Naive thymus-derived CD8-positive, alpha-beta T cell (primary cell): ENCODE measurements around the gene DGUOK. TPM values are rescaled to one million over a fixed set of nuclear protein-coding genes. Genes with fewer than 3 reads are reported as not detected.
"Not testable (repeated sequence)": the region's sequence is repeated elsewhere in the genome, so short reads cannot be mapped to it uniquely, and the experiment has no call there.

Experiments used
- ATAC-seq, 2 donors: fragments of 150-1000 bp; cut with Tn5 transposase in 1 of 2; sonication (Bioruptor Pico), chemical (Tn5 transposase) in 1 of 2; 1 replicate in 1 of 2; 2 replicates in 1 of 2; pipeline ENCODE4 v1.10.0; 2021; ENCODE audit warnings: mild to moderate bottlenecking in 2 of 2, moderate library complexity in 2 of 2
- POLR2A ChIA-PET: fragments of 350-600 bp; sonication (Branson Sonifier 250); formaldehyde crosslinking; loops from one replicate; lab custom pipeline; 2021; ENCODE audit warnings: antibody characterized with exemption; lab: Charles Lee
- DNase-seq, 10 donors: peaks; one replicate each; pipeline versions ENCODE4 v3.0.0 to v3.0.0-alpha.2; 2020 to 2022
- H3K27ac Mint-ChIP-seq, 10 donors: one replicate each; pipeline ENCODE4 v1.8.0; 2020 to 2022; ENCODE audit warnings: mild to moderate bottlenecking in 10 of 10, mixed read lengths in 10 of 10, moderate library complexity in 4 of 10, inconsistent platforms in 1 of 10
- H3K27me3 Mint-ChIP-seq, 5 donors: one replicate each; pipeline ENCODE4 v1.8.0; 2021 to 2022; ENCODE audit warnings: mixed read lengths in 5 of 5
- H3K36me3 Mint-ChIP-seq, 3 donors: one replicate each; pipeline ENCODE4 v1.8.0; 2020 to 2022; ENCODE audit warnings: mixed read lengths in 3 of 3, mild to moderate bottlenecking in 2 of 3, inconsistent platforms in 1 of 3
- H3K4me1 Mint-ChIP-seq, 4 donors: one replicate each; pipeline ENCODE4 v1.8.0; 2021 to 2022; ENCODE audit warnings: mixed read lengths in 4 of 4
- H3K4me3 Mint-ChIP-seq, 10 donors: one replicate each; pipeline ENCODE4 v1.8.0; 2020 to 2022; ENCODE audit warnings: mild to moderate bottlenecking in 10 of 10, mixed read lengths in 10 of 10, moderate library complexity in 6 of 10, inconsistent platforms in 1 of 10
- H3K9me3 Mint-ChIP-seq, 9 donors: one replicate each; pipeline ENCODE4 v1.8.0; 2020 to 2022; ENCODE audit warnings: mixed read lengths in 9 of 9, mild to moderate bottlenecking in 3 of 9, inconsistent platforms in 1 of 9, moderate library complexity in 1 of 9
- polyA plus RNA-seq, 3 donors: library from polyadenylated mRNA; unstranded; fragments of 300-500 nt; fragmentation: Illumina TruSeq; gene quantifications; one replicate each; pipeline ENCODE4 v1.2.3, GENCODE V29; 2021
- total RNA-seq, 8 experiments: library from RNA in 2 of 8; stranded (reverse) in 2 of 8; gene quantifications; one replicate each; pipeline ENCODE4 v1.2.3 and lab custom pipeline; 2021 to 2026

The DGUOK gene
- total and polyA plus RNA-seq, 5 experiments from 2014 or later: 70.3 to 219 (median 207) TPM

- POLR2A ChIA-PET: interaction anchor here (0.6 to 1.2 kb wide), 2 partner anchors 14 to 18 kb away, joined by 3 read pairs; no protein-coding TSS in a partner anchor
- Mint-ChIP-seq H3K4me3 (peak overlapping the region in 9 of 10 donors; percentile 5 to 78 (median 24)), H3K27ac (peak overlapping the region; percentile 1 to 89 (median 51)), H3K4me1 (peaks cover 39 to 85% (median 81%) of the 10 kb centered on the region in 4 donors), H3K27me3 (no peaks in the 10 kb centered on the region), H3K36me3 (peaks cover 0 to 67% (median 4%) of the 10 kb centered on the region in 3 donors), H3K9me3 (no peaks in the 10 kb centered on the region)
- DNase-seq: no peak
- ATAC-seq: peak in 1 of 2 donors; percentile 35
Measured at GRCh38 chr2:73931531-73932500, 5.1 kb downstream of the DGUOK start.

- Mint-ChIP-seq H3K36me3 (peaks cover 0 to 73% (median 4%) of the 10 kb centered on the region in 3 donors), H3K27me3 (no peaks in the 10 kb centered on the region)
- POLR2A ChIA-PET: interaction anchor here (1.1 to 1.4 kb wide), 3 partner anchors 37 to 74 kb away, joined by 3 read pairs; no protein-coding TSS in a partner anchor
Measured at GRCh38 chr2:73933194-73933593, 6.5 kb downstream of the DGUOK start.

GRCh38 chr2:73935641-73936040 is 9.0 kb downstream of the DGUOK start:
- no peak for ATAC-seq
- Mint-ChIP-seq H3K36me3 (peaks cover 0 to 70% (median 6%) of the 10 kb centered on the region in 3 donors), H3K4me3 (no peak overlapping the region), H3K4me1 (peaks cover 39 to 92% (median 86%) of the 10 kb centered on the region in 4 donors), H3K9me3 (no peaks in the 10 kb centered on the region), H3K27me3 (no peaks in the 10 kb centered on the region), H3K27ac (peak overlapping the region in 3 of 10 donors; percentile 13 to 88 (median 71))
- no peak for DNase-seq
- POLR2A ChIA-PET: no interaction called here

More at GRCh38 chr2:73933194-73933593, 6.5 kb downstream of the DGUOK start:
- Mint-ChIP-seq H3K27ac (peak overlapping the region in 8 of 10 donors; percentile 8 to 83 (median 47)), H3K4me3 (peak overlapping the region in 1 of 10 donors; percentile 34), H3K9me3 (no peaks in the 10 kb centered on the region), H3K4me1 (peaks cover 48 to 93% (median 86%) of the 10 kb centered on the region in 4 donors)
- no peak for DNase-seq
- ATAC-seq: no peak

- Mint-ChIP-seq H3K27me3 (no peaks in the 10 kb centered on the region), H3K9me3 (no peaks in the 10 kb centered on the region), H3K36me3 (peaks cover 0 to 68% (median 6%) of the 10 kb centered on the region in 3 donors), H3K4me3 (peak overlapping the region in 2 of 10 donors; percentile 10 to 15), H3K27ac (peak overlapping the region in 8 of 10 donors; percentile 17 to 77 (median 54)), H3K4me1 (peaks cover 32 to 85% (median 83%) of the 10 kb centered on the region in 4 donors)
- DNase-seq (no peak), ATAC-seq (no peak)
- POLR2A ChIA-PET: interaction anchor here (0.6 to 1.0 kb wide), 5 partner anchors 10 to 530 kb away, joined by 3 to 6 read pairs (median 3); no protein-coding TSS in a partner anchor
Measured at GRCh38 chr2:73937103-73937885, 10.6 kb downstream of the DGUOK start.

- ATAC-seq: no peak
- H3K4me1 Mint-ChIP-seq: peaks cover 31 to 83% (median 82%) of the 10 kb centered on the region in 4 donors
- H3K27ac Mint-ChIP-seq: peak overlapping the region in 6 of 10 donors; percentile 25 to 61 (median 46)
- H3K27me3 Mint-ChIP-seq: no peaks in the 10 kb centered on the region
- no peaks in the 10 kb centered on the region for H3K9me3 Mint-ChIP-seq
- POLR2A ChIA-PET: interaction anchor here (0.8 to 1.0 kb wide), 2 partner anchors 13 to 101 kb away, joined by 3 to 4 read pairs; no protein-coding TSS in a partner anchor
- H3K4me3 Mint-ChIP-seq: no peak overlapping the region
- no peak for DNase-seq
- H3K36me3 Mint-ChIP-seq: peaks cover 0 to 67% (median 6%) of the 10 kb centered on the region in 3 donors
Measured at GRCh38 chr2:73937899-73938298, 11.2 kb downstream of the DGUOK start.

- DNase-seq: peak in 3 of 10 donors; percentile 12 to 45 (median 33)
- H3K9me3 Mint-ChIP-seq: no peaks in the 10 kb centered on the region
- no peaks in the 10 kb centered on the region for H3K27me3 Mint-ChIP-seq
- ATAC-seq: peak; percentile 60 to 76
- POLR2A ChIA-PET: interaction anchor here (0.5 to 1.5 kb wide), 8 partner anchors 12 to 181 kb away, joined by 3 to 5 read pairs (median 4); partner anchors contain the start of genes DGUOK and TET3
- peaks cover 0 to 65% (median 2%) of the 10 kb centered on the region in 3 donors for H3K36me3 Mint-ChIP-seq
- H3K4me3 Mint-ChIP-seq: peak overlapping the region in 2 of 10 donors; percentile 11 to 36
- peak overlapping the region in 7 of 10 donors; percentile 25 to 79 (median 53) for H3K27ac Mint-ChIP-seq
- peaks cover 28 to 78% (median 76%) of the 10 kb centered on the region in 4 donors for H3K4me1 Mint-ChIP-seq
Measured at GRCh38 chr2:73938718-73939352, 12.2 kb downstream of the DGUOK start.

- Mint-ChIP-seq H3K4me1 (peaks cover 29 to 81% (median 75%) of the 10 kb centered on the region in 4 donors), H3K4me3 (peak overlapping the region in 8 of 10 donors; percentile 11 to 59 (median 38)), H3K9me3 (no peaks in the 10 kb centered on the region), H3K27ac (peak overlapping the region in 8 of 10 donors; percentile 33 to 80 (median 56)), H3K36me3 (peaks cover 0 to 63% (median 4%) of the 10 kb centered on the region in 3 donors), H3K27me3 (no peaks in the 10 kb centered on the region)
- peak; percentile 89 for ATAC-seq
- POLR2A ChIA-PET: interaction anchor here (0.8 to 1.5 kb wide), 5 partner anchors 12 to 181 kb away, joined by 4 to 5 read pairs (median 4); partner anchors contain the start of genes DGUOK and TET3
- DNase-seq: peak in 8 of 10 donors; percentile 12 to 69 (median 42)
Measured at GRCh38 chr2:73939419-73939818, 12.7 kb downstream of the DGUOK start.

- not testable (repeated sequence) for ATAC-seq, H3K27me3 Mint-ChIP-seq, H3K9me3 Mint-ChIP-seq, DNase-seq
- POLR2A ChIA-PET: interaction anchor here (0.7 kb wide), 1 partner anchor 54 kb away, joined by 4 read pairs; no protein-coding TSS in a partner anchor
- peak overlapping the region in 2 of 10 donors; percentile 42 to 59 for H3K4me3 Mint-ChIP-seq
- peak overlapping the region in 3 of 10 donors; percentile 33 to 80 (median 49) for H3K27ac Mint-ChIP-seq
- H3K4me1 Mint-ChIP-seq: peaks cover 33 to 87% (median 79%) of the 10 kb centered on the region in 4 donors
- peaks cover 0 to 63% (median 5%) of the 10 kb centered on the region in 3 donors for H3K36me3 Mint-ChIP-seq
Measured at GRCh38 chr2:73940066-73940465, 13.4 kb downstream of the DGUOK start.

GRCh38 chr2:73942664-73943063 is 16.0 kb downstream of the DGUOK start:
- Mint-ChIP-seq H3K27ac (peak overlapping the region in 3 of 10 donors; percentile 9 to 66 (median 37)), H3K4me3 (no peak overlapping the region), H3K9me3 (no peaks in the 10 kb centered on the region), H3K4me1 (peaks cover 28 to 84% (median 82%) of the 10 kb centered on the region in 4 donors), H3K36me3 (peaks cover 0 to 63% (median 9%) of the 10 kb centered on the region in 3 donors), H3K27me3 (no peaks in the 10 kb centered on the region)
- POLR2A ChIA-PET: interaction anchor here (0.7 kb wide), 1 partner anchor 210 kb away, joined by 6 read pairs; no protein-coding TSS in a partner anchor
- DNase-seq: no peak
- ATAC-seq: no peak

GRCh38 chr2:73944714-73945113 is 18.0 kb downstream of the DGUOK start:
- DNase-seq: no peak
- H3K36me3 Mint-ChIP-seq: peaks cover 0 to 66% (median 11%) of the 10 kb centered on the region in 3 donors
- no peaks in the 10 kb centered on the region for H3K27me3 Mint-ChIP-seq
- peaks cover 27 to 84% (median 83%) of the 10 kb centered on the region in 4 donors for H3K4me1 Mint-ChIP-seq
- no peaks in the 10 kb centered on the region for H3K9me3 Mint-ChIP-seq
- POLR2A ChIA-PET: no interaction called here
- H3K4me3 Mint-ChIP-seq: no peak overlapping the region
- peak overlapping the region in 9 of 10 donors; percentile 23 to 81 (median 61) for H3K27ac Mint-ChIP-seq
- ATAC-seq: no peak

GRCh38 chr2:73946215-73946614 is 19.5 kb downstream of the DGUOK start:
- no peaks in the 10 kb centered on the region for H3K9me3 Mint-ChIP-seq
- peaks cover 3 to 70% (median 18%) of the 10 kb centered on the region in 3 donors for H3K36me3 Mint-ChIP-seq
- DNase-seq (peak in 1 of 10 donors; percentile 15), ATAC-seq (peak; percentile 51 to 68)
- no peaks in the 10 kb centered on the region for H3K27me3 Mint-ChIP-seq
- POLR2A ChIA-PET: interaction anchor here (0.7 kb wide), 1 partner anchor 15 kb away, joined by 3 read pairs; no protein-coding TSS in a partner anchor
- H3K27ac Mint-ChIP-seq: peak overlapping the region; percentile 61 to 91 (median 82)
- peak overlapping the region in 7 of 10 donors; percentile 12 to 37 (median 30) for H3K4me3 Mint-ChIP-seq
- H3K4me1 Mint-ChIP-seq: peaks cover 35 to 84% (median 83%) of the 10 kb centered on the region in 4 donors
